ENCODE data around the gene FHL2. TPM values are rescaled to one million over a fixed set of nuclear protein-coding genes. Genes with fewer than 3 reads are reported as not detected.
A peak's percentile ranks its signal among the peaks of the same experiment; 100 is the strongest.

The FHL2 gene
- total and polyA plus RNA-seq, 7 donors, result 24.7 to 114 (median 35.4) TPM

DNA sequence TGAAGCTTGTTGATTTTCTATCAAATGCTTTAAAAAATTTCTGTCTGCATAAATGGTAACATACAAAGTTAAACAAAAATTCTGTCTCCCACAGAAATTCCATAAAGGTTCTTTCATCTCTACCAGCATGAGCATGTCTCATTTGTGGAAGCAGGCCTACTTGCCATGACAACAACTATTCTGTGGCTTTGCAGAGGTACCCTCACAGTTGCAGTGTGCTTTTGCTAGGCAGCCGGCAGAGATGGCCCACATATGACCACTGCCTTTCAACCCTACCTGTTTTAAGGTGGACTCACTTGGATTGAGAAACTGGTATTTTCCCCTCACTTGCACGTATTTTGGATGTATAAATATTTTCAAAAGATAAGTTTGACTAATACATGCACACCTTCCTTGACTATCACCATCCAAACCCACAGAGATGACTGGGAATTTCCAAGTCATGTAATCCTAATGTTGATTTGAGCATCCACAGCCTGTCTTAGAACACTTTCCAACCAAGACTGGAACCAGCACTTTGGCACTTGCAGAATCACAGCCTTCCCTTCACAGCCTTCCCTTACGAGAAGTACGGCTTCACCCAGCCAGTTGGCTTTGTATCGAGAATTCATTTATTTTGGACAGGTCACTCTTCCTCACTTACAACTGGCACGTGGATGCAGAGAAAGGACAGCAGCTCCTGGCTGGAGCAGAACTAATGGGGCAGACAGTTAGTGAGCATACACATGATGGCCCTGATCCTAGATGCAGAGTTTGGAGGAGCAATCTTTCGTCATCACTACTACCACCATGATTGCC lies 9.3 kb upstream of the FHL2 start:
- Histone ChIP-seq H3K36me3 (ENCODE audit: insufficient read depth in 1 of 2, low read depth in 1 of 2) (no peaks in the 10 kb centered on the region), H3K27ac (peak overlapping the region; percentile 57), H3K4me1 (peaks cover 42% of the 10 kb centered on the region), H3K9me3 (no peaks in the 10 kb centered on the region), H3K4me3 (no peak overlapping the region), H3K27me3 (ENCODE audit: insufficient read depth in 3 of 3, low read length in 2 of 3) (no peaks in the 10 kb centered on the region)
- 48 to 60% (median 54%) methylated on average over 7 of the region's 7 CpGs for WGBS, 3 donors
- TF ChIP-seq, protein P1, sequence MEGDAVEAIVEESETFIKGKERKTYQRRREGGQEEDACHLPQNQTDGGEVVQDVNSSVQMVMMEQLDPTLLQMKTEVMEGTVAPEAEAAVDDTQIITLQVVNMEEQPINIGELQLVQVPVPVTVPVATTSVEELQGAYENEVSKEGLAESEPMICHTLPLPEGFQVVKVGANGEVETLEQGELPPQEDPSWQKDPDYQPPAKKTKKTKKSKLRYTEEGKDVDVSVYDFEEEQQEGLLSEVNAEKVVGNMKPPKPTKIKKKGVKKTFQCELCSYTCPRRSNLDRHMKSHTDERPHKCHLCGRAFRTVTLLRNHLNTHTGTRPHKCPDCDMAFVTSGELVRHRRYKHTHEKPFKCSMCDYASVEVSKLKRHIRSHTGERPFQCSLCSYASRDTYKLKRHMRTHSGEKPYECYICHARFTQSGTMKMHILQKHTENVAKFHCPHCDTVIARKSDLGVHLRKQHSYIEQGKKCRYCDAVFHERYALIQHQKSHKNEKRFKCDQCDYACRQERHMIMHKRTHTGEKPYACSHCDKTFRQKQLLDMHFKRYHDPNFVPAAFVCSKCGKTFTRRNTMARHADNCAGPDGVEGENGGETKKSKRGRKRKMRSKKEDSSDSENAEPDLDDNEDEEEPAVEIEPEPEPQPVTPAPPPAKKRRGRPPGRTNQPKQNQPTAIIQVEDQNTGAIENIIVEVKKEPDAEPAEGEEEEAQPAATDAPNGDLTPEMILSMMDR (IDR thresholded peaks at IDR 0.05), result no peak
- DNase-seq (no peak), ATAC-seq (peak in 2 of 4 donors; percentile 29 to 33)
- intact Hi-C loops (cut with DNase I), result no loop called here

DNA sequence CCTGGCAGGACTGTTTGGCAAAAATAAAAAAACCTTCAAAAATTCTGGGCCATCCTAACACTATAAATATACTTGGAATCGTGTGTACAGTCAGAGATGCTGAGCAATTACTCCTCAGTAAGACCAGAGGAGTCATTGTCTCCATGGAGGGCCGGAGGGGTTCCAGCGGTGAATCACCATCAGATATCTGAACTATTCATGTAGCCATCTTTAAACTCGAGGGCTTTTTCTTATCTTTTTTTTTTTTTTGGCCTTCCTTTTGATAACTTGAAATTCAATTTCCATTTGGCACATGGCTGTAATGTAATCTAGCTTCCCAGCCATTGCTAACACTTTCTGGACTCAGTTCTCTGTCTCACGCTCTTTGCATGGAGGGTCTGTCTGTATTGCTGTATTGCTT lies 7.4 kb upstream of the FHL2 start:
- DNase-seq (no peak), ATAC-seq (no peak)
- Histone ChIP-seq H3K27me3 (ENCODE audit: insufficient read depth in 3 of 3, low read length in 2 of 3) (no peaks in the 10 kb centered on the region), H3K9me3 (no peaks in the 10 kb centered on the region), H3K4me3 (no peak overlapping the region), H3K4me1 (peaks cover 48% of the 10 kb centered on the region), H3K27ac (no peak overlapping the region), H3K36me3 (ENCODE audit: insufficient read depth in 1 of 2, low read depth in 1 of 2) (no peaks in the 10 kb centered on the region)
- 68 to 79% (median 74%) methylated on average over 5 of the region's 5 CpGs for WGBS, 3 donors
- TF ChIP-seq, protein P1 (IDR thresholded peaks at IDR 0.05), result no peak
- intact Hi-C loops (cut with DNase I), result no loop called here

DNA sequence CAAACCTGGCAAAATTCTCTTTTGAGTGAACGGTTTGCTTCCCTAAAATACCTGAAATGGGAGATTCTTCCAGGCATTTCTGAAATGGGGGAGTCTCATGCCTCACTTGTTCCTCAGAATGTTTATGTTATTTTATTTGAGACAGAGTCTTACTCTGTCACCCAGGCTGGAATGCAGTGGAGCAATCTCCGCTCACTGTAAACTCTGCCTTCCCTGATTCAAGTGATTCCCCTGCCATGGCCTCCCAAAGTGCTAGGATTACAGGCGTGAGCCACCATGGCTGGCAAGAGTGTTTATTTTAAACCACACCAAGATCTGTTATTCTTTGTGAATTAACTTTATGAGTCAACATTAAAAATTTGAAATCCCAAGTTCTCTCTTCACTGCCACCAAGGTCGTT lies 6.4 kb upstream of the FHL2 start:
- Histone ChIP-seq H3K27ac (peak overlapping the region; percentile 87), H3K4me3 (no peak overlapping the region), H3K36me3 (ENCODE audit: insufficient read depth in 1 of 2, low read depth in 1 of 2) (no peaks in the 10 kb centered on the region), H3K4me1 (peaks cover 44% of the 10 kb centered on the region), H3K9me3 (no peaks in the 10 kb centered on the region), H3K27me3 (ENCODE audit: insufficient read depth in 3 of 3, low read length in 2 of 3) (no peaks in the 10 kb centered on the region)
- intact Hi-C loops (cut with DNase I), result no loop called here
- ATAC-seq (no peak), DNase-seq (no peak)
- TF ChIP-seq, protein P1 (IDR thresholded peaks at IDR 0.05), result no peak
- WGBS, 3 donors, result 91 to 93% (median 91%) methylated on average over 4 of the region's 4 CpGs

DNA sequence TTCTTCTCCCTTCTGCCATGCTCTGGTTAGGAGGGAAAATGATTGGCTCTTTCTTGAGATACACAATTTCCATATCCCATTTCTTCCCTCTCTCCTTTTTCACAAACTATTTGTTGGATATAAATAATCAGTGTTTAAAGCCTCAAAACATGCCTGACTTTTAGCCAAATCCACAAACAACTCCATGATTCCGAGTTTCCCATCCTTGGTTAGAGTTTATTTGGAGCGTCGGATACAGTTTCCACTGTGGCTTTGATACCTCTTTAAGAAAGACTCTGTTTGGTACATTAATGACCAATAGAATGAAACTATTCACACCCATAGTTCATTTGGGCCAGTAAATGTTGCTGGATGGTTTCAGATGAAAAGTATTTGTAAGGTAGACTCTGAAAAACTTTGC lies 5.9 kb upstream of the FHL2 start:
- no peaks in the 10 kb centered on the region for H3K36me3 ChIP-seq (ENCODE audit: insufficient read depth in 1 of 2, low read depth in 1 of 2)
- H3K27ac ChIP-seq, result peak overlapping the region; percentile 87
- peaks cover 39% of the 10 kb centered on the region for H3K4me1 ChIP-seq
- TF ChIP-seq, protein P1 (IDR thresholded peaks at IDR 0.05), result no peak
- DNase-seq (no peak), ATAC-seq (no peak)
- WGBS, 3 donors, result 48 to 77% (median 60%) methylated on average over 3 of the region's 3 CpGs
- no peak overlapping the region for H3K4me3 ChIP-seq
- intact Hi-C loops (cut with DNase I), result no loop called here
- no peaks in the 10 kb centered on the region for H3K9me3 ChIP-seq
- no peaks in the 10 kb centered on the region for H3K27me3 ChIP-seq (ENCODE audit: insufficient read depth in 3 of 3, low read length in 2 of 3)
